Skeletal muscle cell (primary cell): ENCODE measurements around the gene COPS2.
"Not testable (repeated sequence)": the region's sequence is repeated elsewhere in the genome, so short reads cannot be mapped to it uniquely, and the experiment has no call there.

ENCODE experiments used
- DNase-seq: peaks from one replicate; pipeline ENCODE4 v3.0.0-alpha.2; 2010; ENCODE audit warnings: low read depth
- H3K4me3 ChIP-seq: 2 replicates; pipeline ENCODE4 v1.5.1; 2011; ENCODE audit warnings: low read depth, mild to moderate bottlenecking, control low read depth, low read length, moderate library complexity

The COPS2 gene

DNA sequence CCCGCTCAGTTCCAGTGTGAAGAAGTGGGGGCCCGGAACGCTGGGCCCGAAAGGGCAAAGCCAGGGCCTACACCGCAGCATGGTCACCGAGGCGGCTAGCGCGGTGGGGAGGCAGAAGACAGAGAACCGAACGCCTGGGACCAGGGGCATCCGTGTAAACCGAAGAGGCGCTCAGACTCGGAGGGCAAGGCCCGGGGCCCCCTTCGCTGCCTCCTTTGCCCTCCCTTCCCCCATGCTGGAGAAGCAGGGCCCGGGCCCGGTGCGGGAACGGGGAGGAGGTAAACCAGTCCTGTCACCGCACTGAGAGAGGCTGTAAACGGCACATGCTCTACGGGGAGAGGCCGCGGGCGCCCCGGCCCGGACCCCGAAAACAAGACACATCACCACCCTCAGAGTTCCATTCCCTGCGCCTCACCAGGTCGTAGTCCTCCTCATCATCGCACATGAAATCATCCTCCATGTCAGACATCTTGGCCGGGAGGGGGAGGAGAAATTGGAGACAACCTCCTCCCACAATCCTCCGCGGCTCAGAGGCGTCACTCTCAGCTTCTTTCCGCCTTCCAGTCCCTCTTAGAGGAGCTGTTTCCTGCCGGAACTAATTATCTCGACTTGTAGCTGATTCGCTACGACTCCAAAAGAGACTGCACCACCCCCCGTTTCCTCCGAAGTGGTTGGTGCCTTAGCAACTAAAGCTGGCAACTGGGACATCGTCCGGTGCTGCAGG lies at the start of gene COPS2:
COPS2 (minus strand) TSS at position 490 of the 724 bp plus-strand sequence; CDS start at position 469, 21 bp downstream.
- peak; percentile 97 for DNase-seq
- H3K4me3 ChIP-seq, result peak within 1 kb of the TSS; percentile 90

DNA sequence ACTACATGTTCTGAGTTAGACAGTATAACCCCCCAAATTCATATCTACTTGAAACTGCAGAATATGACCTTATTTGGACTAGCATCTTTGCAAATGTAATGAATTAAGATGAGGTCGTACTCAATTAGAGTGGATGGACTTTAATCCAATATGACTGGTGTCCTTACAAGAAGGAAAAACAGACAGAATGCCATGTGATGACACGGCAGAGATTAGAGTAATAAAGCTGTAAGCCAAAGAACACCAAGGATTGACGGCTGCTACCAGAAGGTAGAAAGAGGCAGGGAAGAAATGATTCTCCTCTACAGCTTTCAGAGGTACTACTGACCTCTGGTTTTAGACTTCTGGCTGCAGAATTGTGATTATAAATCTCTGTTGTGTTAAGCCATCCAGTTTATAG lies 44.9 kb upstream of the COPS2 start:
- no peak overlapping the region for H3K4me3 ChIP-seq
- no peak for DNase-seq

DNA sequence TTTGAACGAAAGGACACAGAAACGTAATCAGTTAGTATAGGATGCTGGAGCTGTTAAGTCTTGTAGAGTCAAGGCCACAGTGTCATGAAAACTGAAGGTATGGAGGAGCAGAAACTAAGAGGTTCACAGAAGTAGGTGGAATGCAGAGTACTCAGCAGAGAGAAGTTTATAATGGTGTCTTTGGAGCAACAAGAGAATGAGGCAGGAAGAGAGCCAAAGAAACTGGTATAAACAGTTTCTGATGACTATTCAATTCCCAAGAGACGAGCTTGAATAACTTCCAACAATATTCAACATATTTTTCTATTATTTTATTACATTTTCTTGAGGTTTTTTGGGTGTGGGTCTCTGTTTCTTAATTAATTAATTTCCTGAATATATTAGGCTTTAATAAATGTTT lies 44.3 kb upstream of the COPS2 start:
- no peak overlapping the region for H3K4me3 ChIP-seq
- no peak for DNase-seq

DNA sequence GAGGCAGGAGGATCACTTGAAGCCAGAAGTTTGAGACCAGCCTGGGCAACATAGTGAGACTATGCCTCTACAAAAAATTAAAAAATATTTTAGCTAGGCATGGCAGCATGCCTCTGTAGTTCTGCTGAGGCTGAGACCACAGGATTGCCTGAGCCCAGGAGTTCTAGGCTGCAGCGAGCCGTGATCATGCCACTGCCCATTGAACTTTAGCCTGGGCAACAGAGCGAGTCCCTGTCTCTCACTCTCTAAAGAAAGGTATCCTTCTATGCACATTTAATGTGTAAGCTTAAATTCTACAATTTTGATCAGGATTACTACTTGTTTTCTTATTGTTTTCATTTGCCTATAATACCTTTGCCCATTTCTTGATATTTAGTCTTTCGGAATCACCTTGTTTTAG lies 41.5 kb upstream of the COPS2 start:
- no peak overlapping the region for H3K4me3 ChIP-seq
- DNase-seq, result no peak

DNA sequence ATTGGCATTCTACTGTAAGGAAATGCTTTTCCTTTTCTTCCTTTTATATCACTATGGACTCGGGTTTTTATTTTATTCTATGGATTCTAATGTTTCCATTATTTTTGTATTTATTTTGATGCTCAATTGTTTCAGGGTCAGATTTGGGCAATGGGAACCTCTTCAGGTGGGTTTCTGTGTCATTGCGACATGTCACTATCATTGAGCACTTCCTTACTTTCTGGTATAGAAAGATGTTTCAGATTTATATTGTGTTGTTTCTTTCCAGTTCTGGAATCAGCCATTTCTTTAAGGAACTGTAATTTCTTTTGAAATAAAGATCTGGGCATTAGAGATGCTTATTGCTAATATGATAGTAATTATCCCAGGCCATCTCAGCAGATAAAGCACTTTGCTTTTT lies 36.5 kb upstream of the COPS2 start:
- no peak for DNase-seq
- no peak overlapping the region for H3K4me3 ChIP-seq

DNA sequence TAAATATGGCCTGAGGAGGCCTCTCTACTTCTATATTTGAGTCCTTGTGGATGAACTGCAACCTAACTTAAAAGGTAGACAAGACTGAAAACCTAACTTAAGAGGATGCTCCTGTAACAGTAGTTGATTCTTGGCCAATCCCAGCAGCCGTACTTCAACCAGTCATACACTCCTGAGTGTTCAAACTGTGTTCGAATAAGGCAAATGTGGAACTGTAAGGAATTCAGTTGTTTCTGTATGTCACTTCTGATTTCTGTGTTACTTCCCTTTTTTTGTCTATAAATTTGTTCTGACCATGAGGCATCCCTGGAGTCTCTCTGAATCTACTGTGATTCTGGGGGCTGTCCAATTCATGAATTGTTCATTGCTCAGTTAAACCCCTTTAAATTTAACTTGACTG lies 35.2 kb upstream of the COPS2 start:
- no peak overlapping the region for H3K4me3 ChIP-seq
- DNase-seq, result no peak

DNA sequence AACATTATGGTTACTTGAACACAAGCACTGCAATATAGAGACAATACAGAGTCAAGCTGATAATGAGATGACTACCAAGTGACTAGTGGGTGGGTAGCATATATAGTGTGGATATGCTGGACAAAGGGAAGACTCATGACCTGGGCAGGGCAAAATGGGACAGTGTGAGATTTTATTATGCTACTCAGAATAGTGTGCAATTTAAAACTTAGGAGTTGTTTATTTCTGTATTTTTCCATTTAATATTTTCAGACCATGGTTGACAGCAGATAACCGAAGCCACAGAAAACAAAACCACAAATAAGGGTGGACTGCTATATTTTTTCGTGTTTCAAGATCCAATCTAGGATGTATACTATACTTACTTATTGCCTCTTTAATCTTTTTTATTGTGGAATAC lies 34.2 kb upstream of the COPS2 start:
- H3K4me3 ChIP-seq, result no peak overlapping the region

DNA sequence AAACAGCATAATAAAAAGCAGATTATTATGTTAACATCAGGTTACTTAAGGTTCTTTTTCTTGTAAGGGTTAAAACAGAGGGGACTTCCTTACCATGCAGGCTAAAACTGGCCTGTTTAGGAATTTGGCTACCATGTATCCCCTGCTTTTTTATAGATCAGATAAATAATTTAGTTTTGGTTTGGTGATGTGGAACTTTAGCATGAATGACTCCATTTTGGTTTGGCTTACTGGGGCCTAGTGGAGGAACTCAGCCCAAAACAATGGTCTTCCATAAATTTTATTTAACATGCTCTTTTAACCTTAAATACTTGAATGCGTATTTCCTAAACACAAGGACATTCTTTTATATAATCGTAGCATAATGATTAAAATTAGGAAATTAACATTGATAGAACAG lies 33.5 kb upstream of the COPS2 start:
- no peak for DNase-seq
- no peak overlapping the region for H3K4me3 ChIP-seq

More for the DNA sequence above, 34.2 kb upstream of the COPS2 start:
- no peak for DNase-seq

DNA sequence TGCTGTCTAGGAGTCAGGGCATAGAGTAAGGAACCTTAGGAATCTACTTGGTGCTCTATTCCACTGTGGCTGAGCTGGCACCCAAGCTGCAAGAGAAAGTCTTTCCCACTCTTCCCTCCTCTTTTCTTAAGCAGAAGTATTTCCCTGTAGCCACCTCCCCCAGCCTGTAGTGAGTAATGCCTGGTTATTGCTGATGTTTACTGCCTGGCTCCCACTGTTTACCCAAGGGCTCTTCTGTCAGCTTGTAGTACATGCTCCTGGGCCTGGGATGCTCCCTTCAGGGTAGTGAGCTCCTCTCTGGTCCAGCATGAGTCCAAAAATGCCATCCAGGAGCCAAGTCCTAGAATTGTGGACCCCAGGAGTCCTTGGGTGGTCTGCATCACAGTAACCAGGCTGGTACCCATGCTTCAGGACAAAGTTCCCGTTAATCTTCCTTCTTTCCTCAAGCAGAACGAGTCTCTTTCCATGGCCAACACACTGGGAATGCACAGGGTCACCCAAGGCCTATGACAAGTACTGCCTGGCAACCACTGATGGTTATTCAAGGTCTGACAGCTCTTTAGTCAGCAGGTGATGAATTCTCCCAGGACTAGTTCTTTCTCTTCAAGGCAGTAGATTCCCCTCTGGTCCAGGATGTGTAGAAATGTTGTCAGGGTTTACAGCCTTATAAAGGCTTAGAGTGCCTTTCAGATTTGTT lies 32.3 kb upstream of the COPS2 start:
- DNase-seq, result no peak
- no peak overlapping the region for H3K4me3 ChIP-seq

DNA sequence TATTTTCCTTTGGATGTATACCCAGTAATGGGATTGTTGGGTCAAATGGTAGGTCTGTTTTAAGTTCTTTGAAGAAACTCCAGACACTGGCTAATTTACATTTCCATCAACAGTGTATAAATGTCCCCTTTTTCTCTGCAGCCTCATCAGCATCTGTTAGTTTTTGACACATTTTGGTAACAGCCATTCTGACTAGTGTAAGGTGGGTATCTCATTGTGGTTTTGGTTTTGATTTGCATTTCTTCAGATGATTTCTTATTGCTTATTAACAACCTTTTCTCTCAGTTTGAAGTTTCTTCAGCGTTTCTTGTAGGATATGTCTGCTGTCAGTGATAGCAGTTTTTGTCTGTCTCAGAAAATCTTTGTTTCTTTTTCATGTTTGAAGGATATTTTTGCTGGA lies 30.1 kb upstream of the COPS2 start:
- no peak for DNase-seq
- H3K4me3 ChIP-seq, result no peak overlapping the region

DNA sequence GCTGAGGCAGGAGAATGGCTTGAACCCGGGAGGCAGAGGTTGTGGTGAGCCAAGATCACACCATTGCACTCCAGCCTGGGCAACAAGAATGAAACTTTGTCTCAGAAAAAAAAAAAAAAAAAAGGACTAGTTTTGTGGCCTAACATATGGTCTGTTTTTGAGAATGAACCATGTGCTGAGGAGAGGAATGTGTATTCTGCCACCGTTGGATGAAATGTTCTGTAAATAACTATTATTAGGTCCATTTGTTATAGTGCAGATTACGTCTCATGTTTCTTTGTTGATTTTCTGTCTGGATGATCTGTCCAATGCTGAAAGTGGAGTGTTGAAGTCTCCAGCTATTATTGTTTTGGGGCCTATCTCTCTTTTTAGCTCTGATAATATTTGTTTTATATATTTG lies 28.3 kb upstream of the COPS2 start:
- not testable (repeated sequence) for DNase-seq, H3K4me3 ChIP-seq

DNA sequence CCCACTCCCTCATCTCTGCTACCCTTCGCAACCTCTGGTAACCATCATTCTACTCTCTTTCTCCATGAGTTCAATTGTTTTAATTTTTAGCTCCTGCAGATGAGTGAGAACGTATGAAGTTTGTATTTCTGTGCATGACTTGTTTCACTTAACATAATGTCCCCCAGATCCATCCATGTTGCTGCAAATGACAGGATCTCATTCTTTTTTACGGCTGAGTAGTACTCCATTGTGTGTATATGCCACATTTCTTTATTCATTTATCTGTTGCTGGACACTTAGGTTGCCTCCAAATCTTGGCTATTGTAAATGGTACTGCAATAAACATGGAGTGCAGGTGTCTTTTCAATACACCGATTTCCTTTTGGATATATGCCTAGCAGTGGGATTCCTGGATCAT lies 26.7 kb upstream of the COPS2 start:
- H3K4me3 ChIP-seq, result no peak overlapping the region
- DNase-seq, result no peak

DNA sequence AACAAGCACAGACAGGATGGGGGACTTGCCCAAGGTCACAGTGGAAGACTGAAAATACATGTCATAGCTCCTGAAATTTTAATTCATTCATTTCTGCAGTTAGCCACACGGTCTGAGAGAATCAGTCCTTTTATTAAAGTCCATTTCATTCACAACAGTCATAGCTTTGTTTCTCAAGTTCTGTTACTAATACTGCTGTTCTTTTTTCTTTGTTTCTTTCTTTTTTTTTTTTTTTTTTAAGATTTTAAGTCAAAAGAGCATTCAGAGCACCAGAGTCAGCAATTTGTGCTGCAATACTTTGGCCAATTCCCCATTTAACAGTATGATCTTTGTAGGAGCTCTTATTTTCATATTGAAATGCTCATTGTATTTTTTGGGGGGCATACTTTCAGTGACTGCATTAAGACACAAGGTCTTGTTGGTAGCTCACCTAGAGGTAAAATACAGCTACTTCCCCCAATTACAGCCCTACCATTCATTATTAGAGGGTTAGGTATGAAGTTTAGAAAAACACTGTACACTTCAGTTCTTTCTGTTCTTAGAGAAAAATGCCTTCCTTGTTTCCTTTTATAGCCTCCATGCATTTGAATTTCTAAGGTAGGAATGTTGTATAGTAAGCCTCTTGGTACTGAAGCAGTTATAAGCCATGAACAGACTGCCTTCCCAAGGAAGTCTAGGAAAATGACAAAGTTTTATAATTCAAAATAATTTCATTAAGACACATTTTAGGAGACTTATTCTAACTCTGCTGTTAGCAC lies 24.2 kb upstream of the COPS2 start:
- DNase-seq, result no peak
- H3K4me3 ChIP-seq, result no peak overlapping the region

DNA sequence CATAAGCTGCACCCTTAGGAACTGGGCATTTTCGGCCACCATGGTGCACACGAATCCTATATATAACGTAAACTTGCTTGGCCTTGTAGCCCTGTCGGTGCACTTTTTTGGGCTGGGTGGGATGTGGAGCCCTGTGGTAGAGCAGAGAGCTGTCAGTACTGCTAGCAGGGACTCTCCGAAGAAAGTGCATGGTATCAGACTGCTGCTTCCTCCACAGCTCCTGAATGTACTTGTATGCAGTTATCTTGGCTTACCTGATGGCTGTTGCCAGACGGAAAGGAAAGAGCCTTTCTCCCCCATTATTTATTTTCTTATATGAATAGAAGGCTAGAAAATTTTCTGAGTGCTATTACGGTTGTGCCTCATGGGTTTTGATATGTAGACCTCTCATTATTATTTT lies 23.1 kb upstream of the COPS2 start:
- no peak for DNase-seq
- no peak overlapping the region for H3K4me3 ChIP-seq

DNA sequence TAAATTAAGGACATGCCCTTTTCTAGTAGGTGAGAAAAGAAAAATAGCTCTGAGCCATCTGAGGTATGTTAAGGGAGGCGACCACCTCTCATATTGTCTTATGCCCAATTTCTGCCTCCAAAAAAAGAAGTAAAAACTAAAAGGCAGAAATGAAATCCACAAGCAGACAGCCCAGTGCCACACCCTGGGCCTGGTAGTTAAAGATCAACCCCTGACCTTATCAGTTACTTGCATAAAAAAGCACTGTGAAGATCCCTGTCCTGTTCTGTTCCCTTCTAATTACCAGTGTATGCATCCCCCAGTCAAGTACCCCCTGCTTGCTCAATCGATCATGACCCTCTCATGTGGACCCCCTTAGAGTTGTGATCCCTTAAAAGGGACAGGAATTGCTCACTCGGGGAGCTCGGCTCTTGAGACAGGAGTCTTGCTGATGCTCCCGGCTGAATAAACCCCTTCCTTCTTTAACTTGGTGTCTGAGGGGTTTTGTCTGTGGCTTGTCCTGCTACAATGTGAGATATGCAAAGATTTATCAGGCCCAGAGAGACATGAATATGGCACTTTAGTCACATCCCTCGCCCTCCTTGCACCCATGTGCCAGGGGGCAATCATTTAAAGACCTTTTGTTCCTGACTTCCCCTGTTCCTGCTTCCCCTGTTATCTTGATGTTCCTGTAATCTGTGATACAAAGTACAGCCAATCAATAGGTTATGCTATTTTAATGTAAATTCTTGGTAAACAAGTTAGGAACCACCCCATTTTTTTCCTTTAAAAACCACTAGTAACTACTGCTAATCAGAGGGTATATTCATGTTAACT lies 20.4 kb upstream of the COPS2 start:
- not testable (repeated sequence) for H3K4me3 ChIP-seq, DNase-seq

DNA sequence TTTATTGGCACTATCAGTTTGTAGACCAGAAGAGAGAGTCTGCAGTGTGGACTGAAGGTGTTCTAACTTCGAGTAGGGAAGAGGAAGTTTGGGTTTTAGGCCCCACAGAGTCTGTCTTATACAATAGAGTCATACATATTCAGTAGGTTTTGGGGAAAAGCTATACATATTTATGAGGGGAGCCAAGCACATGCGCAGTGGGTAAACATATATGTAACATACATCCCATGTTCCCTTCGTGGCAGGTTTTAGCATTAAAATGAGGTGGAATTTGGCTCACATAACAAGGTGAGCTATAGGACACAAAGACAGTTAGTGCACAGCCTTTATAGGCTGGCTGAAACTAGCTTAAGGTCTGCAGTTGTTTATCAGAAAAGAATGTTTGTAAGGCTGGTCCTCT lies 19.5 kb upstream of the COPS2 start:
- no peak for DNase-seq
- H3K4me3 ChIP-seq, result no peak overlapping the region

DNA sequence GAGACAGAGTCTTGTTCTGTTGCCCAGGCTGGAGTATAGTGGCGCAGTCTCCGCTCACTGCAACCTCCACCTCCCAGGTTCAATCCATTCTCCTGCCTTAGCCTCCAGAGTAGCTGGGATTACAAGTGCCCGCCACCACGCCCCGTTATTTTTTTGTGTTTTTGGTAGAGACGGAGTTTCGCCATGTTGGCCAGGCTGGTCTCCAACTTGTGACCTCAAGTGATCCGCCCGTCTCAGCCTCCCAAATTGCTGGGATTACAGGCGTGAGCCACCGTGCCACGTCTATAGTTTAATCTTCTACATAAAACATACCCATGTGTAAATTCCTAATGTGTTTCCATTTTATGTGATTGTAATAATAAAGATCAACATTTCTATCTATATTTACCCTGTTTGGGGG lies 16.4 kb upstream of the COPS2 start:
- no peak overlapping the region for H3K4me3 ChIP-seq
- DNase-seq, result no peak

DNA sequence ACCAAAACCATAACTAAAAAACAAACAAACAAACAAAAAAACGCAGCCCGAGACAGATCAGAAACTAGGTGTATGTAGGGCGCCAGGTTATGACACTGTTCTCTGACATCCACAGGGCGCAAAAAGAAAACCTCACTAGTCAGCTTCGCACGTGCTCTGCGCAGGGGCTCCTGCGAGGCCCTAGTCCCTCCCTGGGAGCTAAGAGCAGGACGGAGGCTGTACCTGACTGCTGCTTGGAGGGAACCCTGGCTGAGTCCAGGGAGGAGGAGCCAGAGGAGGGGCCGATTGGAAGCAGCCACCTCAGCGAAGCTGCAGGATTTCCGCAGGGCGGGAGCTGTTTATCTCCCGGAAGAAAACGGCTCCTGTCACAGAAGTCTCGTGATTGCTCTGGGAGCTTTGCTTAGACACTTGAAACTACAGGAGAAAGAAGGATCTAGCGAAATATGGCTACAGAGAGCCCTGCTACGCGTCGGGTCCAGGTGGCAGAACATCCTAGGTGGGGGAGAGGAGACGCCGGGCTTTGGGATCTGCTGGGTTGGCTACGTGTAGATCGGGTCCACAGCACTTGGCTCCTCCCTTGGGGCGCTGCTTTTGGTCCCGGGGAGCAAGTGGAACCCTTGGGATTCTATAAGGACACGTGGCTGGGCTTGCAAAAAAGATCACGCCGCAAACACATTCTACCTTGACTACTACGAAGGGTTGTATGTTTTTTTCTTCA lies 14.6 kb upstream of the COPS2 start, which contains the start of gene GALK2:
GALK2 (plus strand) TSS at position 368 of the 718 bp plus-strand sequence; CDS start at position 444, 76 bp downstream.
- H3K4me3 ChIP-seq, result peak within 1 kb of the TSS; percentile 74
- DNase-seq, result peak; percentile 48

DNA sequence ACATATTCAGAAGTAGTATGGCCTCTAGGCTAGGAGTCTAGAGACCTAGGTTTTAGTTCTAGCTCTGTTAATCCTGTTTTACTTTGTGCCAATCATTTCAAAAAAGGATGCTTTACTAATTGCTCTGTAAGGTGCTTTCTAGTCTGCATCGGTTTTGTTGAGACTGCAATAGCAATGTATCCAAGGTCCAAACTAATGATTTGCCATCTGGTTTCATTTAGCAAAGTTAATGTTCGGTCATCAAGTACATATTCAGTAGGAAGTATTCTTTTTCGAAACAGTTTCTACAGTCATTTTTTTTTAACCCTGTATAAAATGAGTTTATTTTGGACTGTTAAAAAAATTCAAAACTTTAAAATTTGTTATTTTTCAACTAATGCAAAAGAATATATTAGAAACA lies 12.6 kb upstream of the COPS2 start:
- no peak overlapping the region for H3K4me3 ChIP-seq
- no peak for DNase-seq
